GM21528 (cell line): Measurements from ENCODE around the gene EN2.

ENCODE experiments used
- ATAC-seq: cut with Tn5 transposase; IDR thresholded peaks from one replicate; pipeline ENCODE4 v1.9.1; 2021; ENCODE audit warnings: mild to moderate bottlenecking, moderate library complexity; ENCODE audit not compliant: unreplicated experiment, low FRiP score

Gene EN2

GRCh38 chr7:155458111-155458877 lies at the start of gene EN2:
Gene EN2 (plus strand): TSS chr7:155458129. CDS start chr7:155458378, 249 bp downstream.
- ATAC-seq: no peak

DNA sequence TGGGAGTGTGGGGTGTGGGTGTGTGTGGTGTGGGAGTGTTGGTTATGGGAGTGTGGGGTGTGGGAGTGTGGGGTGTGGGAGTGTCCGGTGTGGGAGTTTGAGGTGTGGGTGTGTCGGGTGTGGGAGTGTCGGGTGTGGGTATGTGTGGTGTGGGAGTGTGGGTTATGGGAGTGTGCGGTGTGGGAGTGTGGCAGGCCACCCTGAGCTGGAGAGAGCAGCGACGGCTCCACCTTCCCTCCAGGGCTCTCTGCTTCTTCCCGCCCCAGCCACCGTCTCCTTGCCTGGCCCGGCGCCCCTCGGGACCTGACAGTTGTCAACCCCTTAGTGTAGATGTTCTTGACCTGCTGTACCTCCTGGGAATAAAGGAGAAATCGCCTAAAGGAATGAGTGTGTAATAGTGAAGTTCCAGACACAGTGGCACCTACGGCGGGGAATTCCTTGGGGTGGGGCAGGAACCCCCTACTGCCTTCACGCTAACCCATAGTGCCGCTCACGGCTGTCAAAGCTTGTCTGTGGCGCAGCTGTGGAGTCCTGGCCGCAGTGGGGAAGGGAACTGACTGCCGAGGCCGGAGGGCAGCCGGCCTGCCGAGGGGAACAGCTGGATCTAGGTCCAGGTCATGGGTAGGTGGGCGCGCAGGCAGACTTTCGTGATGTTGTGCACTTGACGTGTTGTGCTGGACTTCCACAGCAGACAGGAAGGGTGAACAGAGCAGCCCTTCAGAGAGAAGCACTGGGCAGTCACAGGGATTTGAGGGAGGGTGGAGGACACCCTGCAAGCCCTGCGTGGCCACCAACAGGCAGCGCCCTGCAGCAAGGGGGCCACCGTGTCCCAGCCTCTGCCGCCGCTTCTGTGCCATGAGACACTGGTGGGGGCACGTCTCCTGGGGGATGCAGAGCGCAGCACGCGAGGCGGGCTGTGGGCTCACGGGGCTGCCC lies 49.0 kb upstream of the EN2 start:
- no peak for ATAC-seq

GRCh38 chr7:155409980-155410379 lies 47.9 kb upstream of the EN2 start:
- no peak for ATAC-seq

GRCh38 chr7:155410431-155410830 lies 47.5 kb upstream of the EN2 start:
- no peak for ATAC-seq

- no peak for ATAC-seq
Measured at GRCh38 chr7:155411718-155412415, 46.1 kb upstream of the EN2 start.

- ATAC-seq: peak; percentile 83
Measured at GRCh38 chr7:155412416-155413253, 45.3 kb upstream of the EN2 start.

DNA sequence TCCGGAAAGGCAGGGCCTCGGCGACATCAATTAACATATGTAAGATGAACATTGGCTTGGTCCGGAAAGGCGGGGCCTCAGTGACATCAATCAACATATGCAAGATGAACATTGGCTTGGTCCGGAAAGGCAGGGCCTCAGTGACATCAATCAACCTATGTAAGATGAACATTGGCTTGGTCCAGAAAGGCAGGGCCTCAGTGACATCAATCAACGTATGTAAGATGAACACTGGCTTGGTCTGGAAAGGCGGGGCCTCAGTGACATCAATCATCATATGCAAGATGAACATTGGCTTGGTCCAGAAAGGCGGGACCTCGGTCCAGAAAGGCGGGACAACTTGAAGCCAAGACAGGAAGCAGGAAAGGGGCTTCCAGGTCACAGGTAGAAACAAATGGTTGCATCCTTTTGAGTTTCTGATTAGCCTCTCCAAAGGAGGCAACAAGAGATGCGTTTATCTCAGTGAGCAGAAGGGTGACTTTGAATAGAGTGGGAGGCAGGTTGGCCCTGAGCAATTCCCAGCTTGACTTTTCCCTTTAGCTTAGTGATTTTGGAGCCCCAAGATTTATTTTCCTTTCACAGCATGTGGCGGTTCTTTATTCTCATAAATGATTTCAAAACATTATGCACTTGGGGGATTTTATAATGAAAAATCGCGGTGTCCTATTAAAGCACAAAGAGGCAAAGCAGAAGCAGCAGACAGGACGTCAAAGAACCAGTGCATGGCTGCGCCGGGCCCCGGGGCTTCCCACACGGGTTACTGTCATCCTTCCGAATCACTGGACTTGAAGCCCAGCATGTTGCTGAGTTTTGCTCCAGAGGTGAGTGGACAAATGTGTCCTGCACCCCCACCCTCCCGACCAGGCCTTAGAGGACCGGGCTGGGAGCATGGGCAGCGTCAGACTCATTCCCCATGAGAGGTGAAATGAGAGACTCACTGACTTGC lies 43.1 kb upstream of the EN2 start:
- no peak for ATAC-seq

DNA sequence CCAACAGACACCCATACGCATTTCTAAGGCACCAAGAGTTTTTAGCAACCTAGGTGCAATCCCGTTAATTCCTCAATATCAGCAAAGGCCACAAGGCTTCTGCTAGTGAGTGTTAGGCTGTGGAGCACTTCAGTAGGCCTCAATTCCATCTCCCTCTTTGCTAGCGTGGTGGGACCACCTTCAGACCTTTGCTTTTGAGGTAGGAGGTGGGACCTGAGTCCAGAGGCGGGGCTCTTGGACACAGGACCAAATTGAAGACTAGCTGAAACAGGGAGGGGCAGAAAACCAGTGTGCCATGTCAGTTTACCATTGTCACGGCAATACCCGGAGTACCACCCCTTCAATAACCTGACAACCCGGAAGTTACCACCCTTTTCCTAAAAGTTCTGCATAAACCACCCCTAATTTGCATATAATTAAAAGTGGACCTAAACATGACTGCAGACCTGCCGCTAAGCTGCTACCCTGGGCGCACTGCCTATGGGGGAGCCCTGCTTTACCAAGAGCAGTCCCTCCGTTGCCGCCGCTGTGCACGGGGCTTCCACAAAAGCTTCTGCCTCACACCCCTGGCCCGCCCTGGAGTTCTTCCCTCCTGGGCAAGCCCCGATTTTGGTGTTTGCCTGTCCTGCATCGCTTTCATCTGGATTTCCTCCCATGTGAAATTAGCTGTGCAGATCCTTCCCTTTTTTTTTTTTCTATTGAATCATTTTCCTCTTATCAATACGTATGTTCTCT lies 41.1 kb upstream of the EN2 start:
- no peak for ATAC-seq

GRCh38 chr7:155418304-155418703 lies 39.6 kb upstream of the EN2 start:
- ATAC-seq: no peak

GRCh38 chr7:155418941-155419755 lies 38.8 kb upstream of the EN2 start:
- no peak for ATAC-seq

DNA sequence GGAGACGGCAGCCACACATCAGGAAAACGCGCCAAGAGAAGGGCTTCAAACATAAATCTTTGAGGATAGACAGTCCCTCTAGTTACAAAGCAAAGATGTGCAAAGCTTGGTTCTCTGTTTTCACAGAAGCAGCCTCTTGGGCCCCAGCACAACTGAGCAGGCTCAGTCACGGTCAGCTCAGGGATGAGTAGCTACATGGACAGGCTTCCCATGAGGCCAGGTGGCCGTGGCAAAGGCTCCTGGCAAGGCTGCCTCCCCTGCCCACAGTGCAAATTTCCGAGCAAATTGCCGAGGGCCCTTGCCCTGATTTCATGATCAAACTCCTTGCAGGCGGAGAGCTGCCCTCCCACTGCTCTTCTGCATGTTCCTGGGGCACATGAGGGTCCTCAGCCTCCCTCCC lies 37.8 kb upstream of the EN2 start:
- no peak for ATAC-seq

DNA sequence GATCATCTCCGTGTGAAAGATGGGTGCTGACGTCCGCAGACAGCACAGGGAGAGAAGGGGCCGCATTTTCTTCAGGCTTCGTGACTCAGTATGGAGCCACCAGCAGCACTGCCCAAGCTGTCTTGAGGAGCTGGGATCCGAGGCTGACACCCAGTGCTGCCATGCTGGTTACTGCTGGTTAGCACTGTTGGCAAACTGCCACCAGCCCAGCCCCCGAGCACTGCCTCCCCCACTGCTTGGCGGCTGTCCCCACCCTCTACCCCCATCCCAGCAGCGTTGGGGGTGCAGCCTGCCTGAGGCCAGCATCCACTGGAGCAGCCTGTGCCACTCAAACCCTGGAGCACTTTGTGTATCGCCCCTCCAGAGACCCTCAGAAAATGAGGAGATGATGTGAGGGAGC lies 35.8 kb upstream of the EN2 start:
- no peak for ATAC-seq

GRCh38 chr7:155422599-155423336 lies 35.2 kb upstream of the EN2 start:
- ATAC-seq: no peak

GRCh38 chr7:155423337-155424285 lies 34.3 kb upstream of the EN2 start:
- no peak for ATAC-seq

DNA sequence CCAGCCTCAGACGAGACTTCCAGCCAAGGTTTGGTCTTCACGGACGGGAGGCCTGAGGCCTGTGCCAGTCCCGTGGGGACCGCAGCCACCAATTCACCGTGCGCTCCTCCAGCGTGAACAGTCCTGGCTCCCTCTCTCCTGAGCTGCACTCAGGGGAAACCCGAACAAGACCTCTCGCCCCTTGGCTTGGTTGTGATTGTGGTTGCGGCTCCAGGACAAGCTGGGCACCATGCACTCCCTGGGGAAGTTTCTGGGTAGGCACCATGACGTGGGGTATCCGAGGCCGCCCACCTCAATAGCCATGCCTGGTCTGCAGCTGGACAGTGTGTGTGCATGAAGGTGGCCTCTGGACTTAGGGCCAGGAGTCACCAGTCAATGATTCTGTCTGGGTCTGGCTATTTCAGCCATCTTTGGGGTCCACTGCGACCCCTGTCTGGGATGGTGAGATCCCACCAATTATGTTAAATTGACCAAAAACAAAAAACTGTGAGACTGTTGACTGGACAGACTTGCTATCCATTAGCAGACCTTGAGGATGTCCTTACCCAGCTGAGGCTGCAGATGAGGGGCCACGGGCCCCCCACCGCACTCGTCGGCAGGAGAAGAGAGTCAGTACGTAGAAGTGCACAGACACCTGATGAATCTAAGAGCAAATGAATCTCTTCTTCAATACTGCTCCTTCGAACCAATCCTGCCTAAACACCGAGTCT lies 33.5 kb upstream of the EN2 start:
- ATAC-seq: no peak
